Kidney (tissue), 14 donors: ENCODE measurements around the gene STKLD1. TPM values are rescaled to one million over a fixed set of nuclear protein-coding genes. Genes with fewer than 3 reads are reported as not detected.

Experiments used
- DNase-seq, 5 donors: peaks; one replicate each; pipeline ENCODE4 v3.0.0-alpha.2; 2013 to 2020
- FAIRE-seq: peaks from 2 replicates; lab custom pipeline; 2012; peaks lifted over from hg19 to GRCh38; lab: Jason Lieb, UNC
- H3K27ac ChIP-seq, 2 donors: one replicate each; pipeline ENCODE4 v1.7.0; 2013; ENCODE audit warnings: low read depth in 2 of 2, low read length in 2 of 2, inconsistent platforms in 1 of 2
- H3K27me3 ChIP-seq: one replicate; pipeline ENCODE4 v1.7.1; 2013; ENCODE audit warnings: low read length, inconsistent platforms; ENCODE audit not compliant: control insufficient read depth, insufficient read depth
- H3K36me3 ChIP-seq, 3 donors: one replicate each; pipeline versions ENCODE4 v1.7.0 to v1.7.1; 2013; ENCODE audit warnings: low read length in 3 of 3, control low read depth in 1 of 3, inconsistent platforms in 1 of 3; ENCODE audit not compliant: insufficient read depth in 3 of 3, control insufficient read depth in 2 of 3
- H3K4me1 ChIP-seq, 3 donors: one replicate each; pipeline versions ENCODE4 v1.7.0 to v1.7.1; 2013; ENCODE audit warnings: low read length in 3 of 3, inconsistent platforms in 1 of 3, low read depth in 1 of 3; ENCODE audit not compliant: control insufficient read depth in 2 of 3, insufficient read depth in 2 of 3
- H3K4me3 ChIP-seq, 3 donors: one replicate each; pipeline versions ENCODE4 v1.7.0 to v1.8.1; 2013; ENCODE audit warnings: low read length in 3 of 3, control low read depth in 1 of 3, inconsistent platforms in 1 of 3
- H3K9ac ChIP-seq, 3 donors: one replicate each; pipeline versions ENCODE4 v1.7.0 to v1.7.1; 2013; ENCODE audit warnings: low read length in 3 of 3, control low read depth in 1 of 3, inconsistent platforms in 1 of 3
- H3K9me3 ChIP-seq, 3 donors: one replicate each; pipeline versions ENCODE4 v1.7.0 to v1.7.1; 2013; ENCODE audit warnings: low read length in 3 of 3, control low read depth in 1 of 3, inconsistent platforms in 1 of 3; ENCODE audit not compliant: control insufficient read depth in 2 of 3, insufficient read depth in 1 of 3
- intact Hi-C: fragments of 100-400 bp; cut with DNase I; formaldehyde crosslinking; loops from one replicate; pipeline ENCODE4 v1.11.1; 2022
- polyA plus RNA-seq: library from polyadenylated mRNA; stranded (reverse); fragments of 350-450 nt; fragmentation: Illumina TruSeq; extraction: RNeasy Lipid Tissue Mini Kit (QIAGEN cat#74804); gene quantifications from one replicate; pipeline ENCODE4 v1.2.3, GENCODE V29; 2014; ENCODE audit warnings: low read depth, low replicate concordance; ENCODE audit not compliant: insufficient read depth
- total RNA-seq: library from RNA; stranded (reverse); fragmentation: NEBNext Ultra II Directional; extraction: Animal tissue kit (Norgen Biotek cat#: 25700); gene quantifications from one replicate; pipeline ENCODE4 v1.2.1, GENCODE V29; 2021
- TF ChIP-seq, protein P1 (sequence below): IDR thresholded peaks from 3 replicates; pipeline ENCODE4 v1.5.1; 2012; ENCODE audit warnings: mild to moderate bottlenecking, moderate library complexity, borderline replicate concordance; ENCODE audit not compliant: insufficient read depth; ENCODE audit errors: extremely low read depth
- donor health status: control.
- donor health status: control.
- donor health status: control.
- donor health status: control.
- donor health status: control.
- donor health status: DM: yes; HTN: yes; CAD: no.
- donor health status: Normal renal cell carcinoma (clear cell type).

Gene STKLD1
- total and polyA plus RNA-seq, 2 donors from 2014 or later: 1.9 to 4.0 TPM

DNA sequence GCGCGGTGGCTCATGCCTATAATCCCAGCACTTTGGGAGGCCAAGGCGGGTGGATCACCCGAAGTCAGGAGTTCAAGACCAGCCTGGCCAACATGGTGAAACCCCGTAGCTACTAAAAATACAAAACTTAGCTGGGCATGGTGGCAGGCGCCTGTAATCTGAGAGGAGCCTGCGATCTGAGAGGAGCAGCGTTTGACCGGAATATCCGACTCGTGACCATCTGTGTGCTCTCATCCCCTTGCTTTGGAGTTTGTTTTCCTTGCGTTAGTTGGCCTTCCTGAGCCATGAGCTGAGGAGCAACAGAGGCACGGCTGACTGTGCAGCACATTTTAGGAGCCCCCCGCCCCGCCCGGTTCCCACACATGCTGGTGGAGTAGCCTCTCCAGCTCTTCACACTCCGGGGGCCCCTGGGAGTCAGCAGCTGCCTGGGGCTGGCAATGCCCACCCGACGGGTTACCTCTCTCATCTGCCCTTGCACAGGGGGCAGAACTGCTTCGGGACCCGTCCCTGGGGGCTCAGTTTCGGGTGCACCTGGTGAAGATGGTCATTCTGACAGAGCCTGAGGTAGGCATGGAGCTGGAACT is 49.0 kb downstream of the STKLD1 start:
- Histone ChIP-seq H3K9me3 (no peaks in the 10 kb centered on the region), H3K4me1 (no peaks in the 10 kb centered on the region), H3K9ac (no peak overlapping the region), H3K36me3 (no peaks in the 10 kb centered on the region), H3K4me3 (no peak overlapping the region), H3K27me3 (no peaks in the 10 kb centered on the region), H3K27ac (no peak overlapping the region)
- intact Hi-C loops: no loop called here
- TF ChIP-seq, protein P1, sequence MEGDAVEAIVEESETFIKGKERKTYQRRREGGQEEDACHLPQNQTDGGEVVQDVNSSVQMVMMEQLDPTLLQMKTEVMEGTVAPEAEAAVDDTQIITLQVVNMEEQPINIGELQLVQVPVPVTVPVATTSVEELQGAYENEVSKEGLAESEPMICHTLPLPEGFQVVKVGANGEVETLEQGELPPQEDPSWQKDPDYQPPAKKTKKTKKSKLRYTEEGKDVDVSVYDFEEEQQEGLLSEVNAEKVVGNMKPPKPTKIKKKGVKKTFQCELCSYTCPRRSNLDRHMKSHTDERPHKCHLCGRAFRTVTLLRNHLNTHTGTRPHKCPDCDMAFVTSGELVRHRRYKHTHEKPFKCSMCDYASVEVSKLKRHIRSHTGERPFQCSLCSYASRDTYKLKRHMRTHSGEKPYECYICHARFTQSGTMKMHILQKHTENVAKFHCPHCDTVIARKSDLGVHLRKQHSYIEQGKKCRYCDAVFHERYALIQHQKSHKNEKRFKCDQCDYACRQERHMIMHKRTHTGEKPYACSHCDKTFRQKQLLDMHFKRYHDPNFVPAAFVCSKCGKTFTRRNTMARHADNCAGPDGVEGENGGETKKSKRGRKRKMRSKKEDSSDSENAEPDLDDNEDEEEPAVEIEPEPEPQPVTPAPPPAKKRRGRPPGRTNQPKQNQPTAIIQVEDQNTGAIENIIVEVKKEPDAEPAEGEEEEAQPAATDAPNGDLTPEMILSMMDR: no peak
- DNase-seq (peak in 2 of 5 donors; percentile 25 to 36), FAIRE-seq (no peak)

DNA sequence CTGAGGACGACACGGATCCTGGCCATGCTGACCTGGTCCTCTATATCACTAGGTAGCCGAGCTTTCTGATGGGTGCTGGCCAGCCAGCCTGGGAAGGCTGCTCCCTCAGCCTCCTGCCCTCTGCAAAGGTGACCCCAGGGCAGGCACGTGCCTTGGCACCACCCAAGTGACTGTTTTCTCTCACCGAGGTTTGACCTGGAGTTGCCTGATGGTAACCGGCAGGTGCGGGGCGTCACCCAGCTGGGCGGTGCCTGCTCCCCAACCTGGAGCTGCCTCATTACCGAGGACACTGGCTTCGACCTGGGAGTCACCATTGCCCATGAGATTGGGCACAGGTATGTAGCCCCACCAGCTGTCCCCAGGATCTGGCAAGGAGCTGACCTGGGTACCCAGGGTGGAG is 49.8 kb downstream of the STKLD1 start:
- no peaks in the 10 kb centered on the region for H3K4me1 ChIP-seq
- TF ChIP-seq, protein P1: no peak
- H3K9ac ChIP-seq: no peak overlapping the region
- no peaks in the 10 kb centered on the region for H3K9me3 ChIP-seq
- no peaks in the 10 kb centered on the region for H3K36me3 ChIP-seq
- H3K27ac ChIP-seq: no peak overlapping the region
- no peak overlapping the region for H3K4me3 ChIP-seq
- no peaks in the 10 kb centered on the region for H3K27me3 ChIP-seq
- intact Hi-C loops: no loop called here
- no peak for FAIRE-seq
- no peak for DNase-seq

DNA sequence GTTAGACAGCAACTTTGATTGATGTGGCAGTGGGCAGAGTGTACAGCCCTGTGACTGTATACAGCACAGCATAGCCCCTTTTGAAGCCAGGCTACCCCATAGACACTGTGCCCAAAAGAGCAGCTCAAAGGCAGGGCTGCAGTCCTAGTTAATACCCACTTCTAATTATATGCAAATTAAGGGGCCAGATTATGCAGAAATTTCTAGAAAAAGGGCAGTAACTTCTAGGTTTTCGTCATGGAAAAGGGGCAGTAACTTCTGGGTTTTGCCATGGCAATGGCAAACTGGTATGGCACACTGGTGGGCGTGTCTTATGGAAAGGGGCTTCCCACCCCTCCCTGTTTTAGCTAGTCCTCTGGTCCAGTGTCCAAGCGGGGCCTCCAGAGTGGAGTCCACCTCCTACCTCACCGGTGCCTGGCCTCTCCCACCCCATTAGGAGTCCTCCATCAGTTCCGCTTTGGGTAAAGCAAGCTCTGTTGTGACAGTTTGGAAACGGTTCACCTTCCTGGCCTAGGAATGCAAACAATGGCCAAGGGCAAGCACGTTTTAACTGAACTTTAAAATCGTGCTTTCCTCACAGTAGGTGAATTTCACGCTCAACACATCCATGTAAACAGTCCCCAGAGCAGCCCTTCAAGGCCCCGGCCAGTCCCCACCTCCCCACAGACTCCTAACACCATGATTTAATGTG is 51.6 kb downstream of the STKLD1 start:
- no peaks in the 10 kb centered on the region for H3K4me1 ChIP-seq
- no peak overlapping the region for H3K4me3 ChIP-seq
- FAIRE-seq: no peak
- no peaks in the 10 kb centered on the region for H3K27me3 ChIP-seq
- intact Hi-C loops: no loop called here
- DNase-seq: no peak
- H3K36me3 ChIP-seq: no peaks in the 10 kb centered on the region
- H3K9me3 ChIP-seq: no peaks in the 10 kb centered on the region
- H3K27ac ChIP-seq: no peak overlapping the region
- no peak overlapping the region for H3K9ac ChIP-seq
- TF ChIP-seq, protein P1: no peak
